Measurements from ENCODE around the gene PDZRN3. TPM values are rescaled to one million over a fixed set of nuclear protein-coding genes. Genes with fewer than 3 reads are reported as not detected.
A peak's percentile ranks its signal among the peaks of the same experiment; 100 is the strongest.

Gene PDZRN3
- total and polyA plus RNA-seq, 11 donors, result 30.2 to 163 (median 76.7) TPM

DNA sequence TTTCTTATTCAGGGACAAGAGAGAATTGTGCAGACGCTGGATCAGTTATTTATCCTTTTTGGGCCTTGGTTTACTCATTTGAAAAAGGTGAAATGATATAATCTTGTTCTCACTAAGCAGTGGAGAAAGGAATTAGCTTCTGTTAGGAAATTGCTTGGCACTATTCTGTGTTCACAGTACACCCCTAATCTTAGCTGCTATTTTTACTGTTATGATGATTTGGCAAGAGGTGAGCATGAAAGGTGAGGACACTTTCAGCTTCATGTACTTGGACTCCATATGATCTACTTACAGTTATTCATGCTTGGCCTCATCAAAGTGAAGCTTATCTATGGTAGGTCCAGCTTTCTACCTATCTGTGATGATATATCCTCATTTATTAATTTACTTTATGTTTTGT lies 282.7 kb downstream of the PDZRN3 start:
- DNase-seq (no peak), ATAC-seq (peak; percentile 79 to 90 (median 88))
- 41 to 58% (median 46%) methylated on average over 1 of the region's 1 CpG for WGBS, 4 donors
- H3K27me3 ChIP-seq, result no peaks in the 10 kb centered on the region
- peak overlapping the region in 9 of 12 donors; percentile 9 to 74 (median 30) for H3K27ac ChIP-seq
- intact Hi-C loops (cut with DNase I), result no loop called here
- no peaks in the 10 kb centered on the region for H3K36me3 ChIP-seq
- no peak overlapping the region for H3K4me3 ChIP-seq
- H3K4me1 ChIP-seq, result peaks cover 0 to 14% (median 2%) of the 10 kb centered on the region in 12 donors
- no peak for TF ChIP-seq POLR2A (IDR thresholded peaks at IDR 0.05)
- TF ChIP-seq, protein P1, sequence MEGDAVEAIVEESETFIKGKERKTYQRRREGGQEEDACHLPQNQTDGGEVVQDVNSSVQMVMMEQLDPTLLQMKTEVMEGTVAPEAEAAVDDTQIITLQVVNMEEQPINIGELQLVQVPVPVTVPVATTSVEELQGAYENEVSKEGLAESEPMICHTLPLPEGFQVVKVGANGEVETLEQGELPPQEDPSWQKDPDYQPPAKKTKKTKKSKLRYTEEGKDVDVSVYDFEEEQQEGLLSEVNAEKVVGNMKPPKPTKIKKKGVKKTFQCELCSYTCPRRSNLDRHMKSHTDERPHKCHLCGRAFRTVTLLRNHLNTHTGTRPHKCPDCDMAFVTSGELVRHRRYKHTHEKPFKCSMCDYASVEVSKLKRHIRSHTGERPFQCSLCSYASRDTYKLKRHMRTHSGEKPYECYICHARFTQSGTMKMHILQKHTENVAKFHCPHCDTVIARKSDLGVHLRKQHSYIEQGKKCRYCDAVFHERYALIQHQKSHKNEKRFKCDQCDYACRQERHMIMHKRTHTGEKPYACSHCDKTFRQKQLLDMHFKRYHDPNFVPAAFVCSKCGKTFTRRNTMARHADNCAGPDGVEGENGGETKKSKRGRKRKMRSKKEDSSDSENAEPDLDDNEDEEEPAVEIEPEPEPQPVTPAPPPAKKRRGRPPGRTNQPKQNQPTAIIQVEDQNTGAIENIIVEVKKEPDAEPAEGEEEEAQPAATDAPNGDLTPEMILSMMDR (IDR thresholded peaks at IDR 0.05), result no peak
- peaks cover 0 to 11% (median 0%) of the 10 kb centered on the region in 12 donors for H3K9me3 ChIP-seq

DNA sequence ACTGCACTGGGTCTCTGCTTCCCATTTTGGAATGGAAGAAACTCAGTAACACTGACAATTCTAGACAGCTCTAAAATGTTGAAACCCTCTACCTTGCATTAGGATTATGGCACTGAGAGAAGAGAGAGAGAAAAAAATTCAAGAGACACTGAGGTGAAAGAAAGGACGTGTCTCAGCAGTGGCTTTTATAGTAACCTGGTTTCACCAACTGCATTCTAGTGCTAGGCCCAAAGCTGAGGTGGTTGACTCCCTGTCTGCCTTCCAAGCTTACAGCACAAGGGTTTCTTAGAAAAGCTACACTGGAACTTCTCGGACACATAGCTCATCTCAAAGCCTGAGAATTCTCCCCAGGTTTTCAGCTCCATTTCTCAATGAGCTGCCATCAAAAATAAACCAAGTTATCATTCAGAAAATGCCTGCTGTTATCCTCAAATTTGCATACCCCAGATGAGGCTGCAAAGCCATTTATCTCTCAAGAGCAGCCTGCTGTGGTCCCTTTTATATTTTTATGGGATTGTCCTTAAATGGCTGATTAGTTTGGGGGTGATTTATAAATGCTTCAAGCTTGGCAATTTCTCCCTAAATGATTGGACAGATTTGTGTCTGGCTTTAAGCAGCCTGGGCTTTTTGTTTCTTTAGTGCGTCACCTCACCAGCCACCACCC lies 283.3 kb downstream of the PDZRN3 start:
- 47 to 74% (median 65%) methylated on average over 3 of the region's 3 CpGs for WGBS, 4 donors
- Histone ChIP-seq H3K9me3 (peaks cover 0 to 11% (median 0%) of the 10 kb centered on the region in 12 donors), H3K36me3 (no peaks in the 10 kb centered on the region), H3K4me1 (peaks cover 0 to 13% (median 2%) of the 10 kb centered on the region in 12 donors), H3K27ac (peak overlapping the region in 9 of 12 donors; percentile 9 to 74 (median 30)), H3K4me3 (no peak overlapping the region), H3K27me3 (no peaks in the 10 kb centered on the region)
- no peak for TF ChIP-seq POLR2A (IDR thresholded peaks at IDR 0.05)
- TF ChIP-seq, protein P1 (IDR thresholded peaks at IDR 0.05), result no peak
- intact Hi-C loops (cut with DNase I), result no loop called here
- no peak for DNase-seq
- ATAC-seq, result peak in 1 of 4 donors; percentile 50

DNA sequence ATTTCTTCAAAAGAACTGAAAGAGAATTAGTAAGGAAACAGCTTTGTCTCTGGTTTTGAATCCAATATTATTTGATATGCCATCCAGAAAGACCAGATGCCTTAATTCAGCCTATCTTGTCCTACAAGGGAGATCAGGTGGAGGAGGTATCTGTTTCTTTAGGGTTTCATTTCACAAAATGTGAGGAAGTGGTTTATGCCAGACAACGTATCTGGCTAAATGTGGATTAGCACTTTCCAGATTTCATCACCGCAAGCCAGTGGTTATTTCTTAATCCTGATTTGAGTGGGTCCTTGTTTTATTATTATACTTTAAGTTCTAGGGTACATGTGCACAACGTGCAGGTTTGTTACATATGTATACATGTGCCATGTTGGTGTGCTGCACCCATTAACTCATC lies 292.2 kb downstream of the PDZRN3 start:
- WGBS, 4 donors, result 73 to 86% (median 83%) methylated on average over 3 of the region's 3 CpGs
- Histone ChIP-seq H3K27me3 (no peaks in the 10 kb centered on the region), H3K4me3 (no peak overlapping the region), H3K36me3 (no peaks in the 10 kb centered on the region), H3K4me1 (no peaks in the 10 kb centered on the region), H3K9me3 (no peaks in the 10 kb centered on the region), H3K27ac (no peak overlapping the region)
- DNase-seq (no peak), ATAC-seq (no peak)
- TF ChIP-seq POLR2A (IDR thresholded peaks at IDR 0.05), result no peak
- TF ChIP-seq, protein P1 (IDR thresholded peaks at IDR 0.05), result no peak
- intact Hi-C loops (cut with DNase I), result no loop called here

Data from heart left ventricle (tissue), 16 donors.